GM18868 (cell line): Measurements from ENCODE around the gene ZNF521.

Experiments used
- ATAC-seq: cut with Tn5 transposase; IDR thresholded peaks from one replicate; pipeline ENCODE4 v1.9.1; 2021; ENCODE audit warnings: mild to moderate bottlenecking, moderate library complexity; ENCODE audit not compliant: unreplicated experiment

Gene ZNF521

DNA sequence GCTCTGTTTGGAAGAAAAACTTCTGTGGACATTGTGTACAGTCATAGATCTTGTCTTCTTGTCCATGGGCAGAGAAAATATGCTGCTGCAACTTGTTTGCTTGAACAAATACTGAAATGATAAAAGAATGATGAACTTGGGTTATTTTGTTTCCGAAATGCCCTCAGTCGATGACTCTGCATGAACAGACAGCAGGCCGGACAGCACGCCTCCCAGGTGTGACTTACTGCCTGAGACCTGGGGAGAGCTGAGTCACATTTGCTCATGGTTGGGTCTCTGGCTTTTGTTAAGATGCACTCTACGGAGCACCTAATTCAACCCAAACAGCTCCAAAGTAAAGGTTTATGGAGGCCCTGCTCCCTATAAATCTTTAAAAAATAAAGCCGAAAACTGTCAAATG lies 262.5 kb downstream of the ZNF521 start:
- ATAC-seq = no peak

DNA sequence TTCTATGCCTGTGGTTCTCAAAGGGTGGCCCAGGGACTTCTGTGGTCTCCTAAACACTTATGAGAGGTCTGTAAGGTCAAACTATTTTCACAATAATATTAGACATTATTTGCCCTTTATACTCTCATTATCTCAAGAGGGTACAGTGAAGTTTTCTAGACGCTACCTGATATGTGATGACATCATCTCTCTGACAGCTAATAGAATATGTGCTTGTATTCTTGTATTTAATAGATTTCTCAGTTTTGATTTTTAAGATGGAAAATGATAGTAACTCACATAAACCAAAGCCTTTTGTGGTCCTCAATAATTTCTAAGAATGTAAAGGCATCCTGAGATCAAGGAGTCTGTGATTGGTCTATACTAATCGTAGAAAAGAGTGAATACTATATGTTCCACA lies 265.1 kb downstream of the ZNF521 start:
- no peak for ATAC-seq

GRCh38 chr18:25081001-25081400 lies 271.0 kb downstream of the ZNF521 start:
- no peak for ATAC-seq

DNA sequence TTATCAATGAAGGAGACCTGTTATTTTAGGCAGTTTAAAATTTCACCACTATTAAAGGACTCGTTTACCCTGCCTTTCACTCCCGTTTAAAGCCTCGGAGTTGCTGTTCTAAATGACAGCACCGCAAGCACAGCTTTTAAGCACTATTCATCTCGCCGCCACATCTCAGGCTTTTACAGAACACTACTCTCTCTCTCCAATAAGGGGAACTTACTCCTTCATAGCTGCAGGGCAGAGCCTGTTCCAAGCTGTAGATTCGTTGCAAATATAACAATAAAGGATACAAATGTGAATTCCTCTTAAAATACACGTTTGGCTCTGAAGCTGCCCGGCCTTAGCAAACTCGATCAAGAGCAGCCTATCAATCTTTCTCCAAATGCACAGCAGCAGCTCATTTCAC lies 271.8 kb downstream of the ZNF521 start:
- no peak for ATAC-seq

GRCh38 chr18:25077944-25078723 lies 273.8 kb downstream of the ZNF521 start:
- ATAC-seq = no peak

DNA sequence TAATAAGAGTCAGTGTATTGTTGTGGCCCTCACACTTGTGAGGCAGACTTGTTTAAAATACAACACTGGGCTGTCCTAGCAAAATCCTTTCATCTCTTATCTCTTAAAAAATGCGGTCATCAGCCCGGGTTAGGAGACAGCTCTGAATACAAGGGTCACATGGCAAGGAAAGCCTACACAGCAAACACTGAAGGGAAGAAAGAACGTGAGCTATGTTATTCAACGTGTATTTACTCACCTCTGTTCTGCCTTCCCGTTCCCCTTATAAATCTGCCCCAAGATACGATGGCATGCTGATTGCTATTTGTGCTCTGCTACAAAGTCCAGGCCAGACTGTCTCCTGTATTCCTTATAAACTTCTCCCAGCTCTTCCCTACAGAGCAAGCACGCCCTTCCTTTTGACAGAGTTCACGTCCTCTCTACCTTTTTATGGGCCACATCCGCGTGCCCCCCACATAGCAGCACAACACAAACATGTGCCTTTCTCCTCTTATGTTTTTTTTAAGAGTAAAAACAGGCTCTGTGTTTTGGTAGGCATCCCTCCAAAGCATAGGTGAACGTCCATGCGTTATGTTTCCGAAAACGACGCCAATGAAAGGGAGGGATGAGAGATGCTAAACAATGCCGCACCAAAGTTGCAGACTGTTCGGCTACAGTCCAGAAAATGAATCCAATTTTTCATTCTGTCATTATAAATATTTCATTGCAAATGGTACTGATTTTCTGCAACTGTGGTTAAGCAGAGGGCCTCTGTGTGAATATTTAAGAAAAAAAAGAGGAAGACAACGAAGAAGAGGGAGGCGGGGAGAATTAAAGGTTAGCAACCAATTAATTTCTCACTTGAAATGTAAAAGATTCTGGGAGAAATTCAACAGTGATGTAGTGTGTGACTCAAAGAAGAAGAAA lies 274.7 kb downstream of the ZNF521 start:
- no peak for ATAC-seq

DNA sequence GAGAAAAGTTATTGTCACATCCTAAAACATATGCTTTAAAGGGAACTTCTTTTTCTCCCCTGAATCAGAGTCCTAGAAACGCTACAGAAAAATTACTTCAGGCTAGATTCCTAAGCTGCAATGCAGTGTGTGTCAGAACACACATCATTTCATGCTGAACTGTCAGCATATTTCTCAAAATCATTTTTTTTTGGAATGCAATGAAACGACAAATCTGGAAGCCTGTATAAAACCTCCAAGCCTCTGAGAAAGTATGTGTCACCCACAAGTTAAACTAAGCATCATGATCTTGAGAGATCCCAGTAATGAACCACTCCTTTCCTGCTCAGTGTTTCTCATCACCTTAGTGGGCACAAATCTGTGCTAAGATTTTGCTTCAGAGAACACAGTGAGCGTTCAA lies 276.2 kb downstream of the ZNF521 start:
- no peak for ATAC-seq

DNA sequence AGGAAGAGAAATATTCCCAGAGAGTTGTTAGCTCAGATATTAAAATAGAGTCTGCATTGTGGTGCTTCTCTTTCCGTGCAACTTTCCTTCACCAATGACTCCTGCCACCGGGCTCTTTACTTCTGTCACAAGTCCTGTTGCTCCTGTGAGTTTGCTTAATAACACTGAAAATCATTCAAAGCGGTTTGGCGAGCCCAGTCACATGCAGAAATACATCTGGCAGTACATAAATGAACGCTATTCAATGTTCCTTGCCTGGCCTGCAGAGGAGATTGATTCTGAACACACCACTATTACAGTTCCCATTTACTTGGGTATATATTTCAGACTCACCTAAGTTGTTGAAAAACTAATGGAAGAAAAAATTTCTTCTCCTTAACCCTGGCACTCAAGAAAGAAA lies 276.6 kb downstream of the ZNF521 start:
- ATAC-seq = no peak

- ATAC-seq = no peak
These were observed 277.0 kb downstream of the ZNF521 start for GRCh38 chr18:25074925-25075324.

GRCh38 chr18:25072205-25072604 lies 279.8 kb downstream of the ZNF521 start:
- no peak for ATAC-seq

DNA sequence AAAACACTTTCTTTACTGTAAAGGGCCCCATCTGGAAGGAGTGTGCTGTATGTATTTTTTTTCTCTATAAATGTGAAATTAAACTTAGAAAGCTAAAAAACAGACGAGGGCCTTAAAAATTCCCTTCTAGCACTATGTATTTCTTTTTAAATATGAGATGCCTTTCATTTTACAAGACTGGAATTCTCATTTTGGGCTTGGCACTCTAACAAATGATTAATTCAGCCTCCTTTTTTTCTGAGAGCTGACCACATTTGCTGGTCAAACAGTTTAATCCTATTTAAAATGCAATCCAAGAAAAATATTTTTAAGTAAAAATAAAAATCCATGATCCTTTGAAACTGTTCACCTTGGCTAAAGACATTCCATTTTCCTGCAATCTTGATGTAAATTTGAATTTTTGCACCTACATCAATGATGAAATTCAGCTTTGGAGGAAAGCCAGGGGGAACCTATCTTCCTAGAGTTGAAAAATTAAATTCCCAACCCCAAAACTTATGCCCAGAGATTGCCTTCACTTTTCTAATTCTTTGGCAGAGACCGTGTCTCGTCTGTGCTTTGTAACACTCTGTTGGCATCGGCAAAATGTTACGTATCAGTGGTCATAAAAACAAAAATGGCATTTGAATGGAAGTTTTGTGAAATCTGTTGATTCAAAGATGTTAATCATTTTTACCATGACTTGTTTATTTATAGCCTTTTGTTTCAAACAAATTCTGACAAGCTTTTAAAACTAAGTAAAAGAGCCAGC lies 284.5 kb downstream of the ZNF521 start:
- ATAC-seq = no peak

DNA sequence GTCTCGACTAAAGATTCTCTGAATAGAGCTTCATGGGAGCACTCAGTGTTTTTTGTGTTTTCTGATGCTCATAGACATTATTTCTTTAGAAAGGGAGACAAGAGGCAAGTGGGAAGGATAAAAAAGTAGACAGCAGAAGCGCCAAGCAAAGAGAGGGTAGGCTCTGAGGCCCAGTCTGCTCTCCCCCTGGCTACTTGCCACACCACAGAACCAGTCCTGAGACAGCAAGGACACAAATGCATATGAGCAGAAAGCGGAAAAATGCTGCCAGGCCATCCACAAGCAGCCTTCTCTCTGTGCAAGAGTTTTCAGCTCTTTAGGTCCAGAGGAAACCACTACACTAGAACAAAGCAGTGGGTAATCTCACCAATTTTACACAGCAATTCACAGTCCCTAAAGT lies 285.4 kb downstream of the ZNF521 start:
- no peak for ATAC-seq

GRCh38 chr18:25062720-25063119 lies 289.2 kb downstream of the ZNF521 start:
- ATAC-seq = no peak

GRCh38 chr18:25061395-25061794 lies 290.6 kb downstream of the ZNF521 start:
- no peak for ATAC-seq

GRCh38 chr18:25058521-25058920 lies 293.4 kb downstream of the ZNF521 start:
- ATAC-seq = no peak

DNA sequence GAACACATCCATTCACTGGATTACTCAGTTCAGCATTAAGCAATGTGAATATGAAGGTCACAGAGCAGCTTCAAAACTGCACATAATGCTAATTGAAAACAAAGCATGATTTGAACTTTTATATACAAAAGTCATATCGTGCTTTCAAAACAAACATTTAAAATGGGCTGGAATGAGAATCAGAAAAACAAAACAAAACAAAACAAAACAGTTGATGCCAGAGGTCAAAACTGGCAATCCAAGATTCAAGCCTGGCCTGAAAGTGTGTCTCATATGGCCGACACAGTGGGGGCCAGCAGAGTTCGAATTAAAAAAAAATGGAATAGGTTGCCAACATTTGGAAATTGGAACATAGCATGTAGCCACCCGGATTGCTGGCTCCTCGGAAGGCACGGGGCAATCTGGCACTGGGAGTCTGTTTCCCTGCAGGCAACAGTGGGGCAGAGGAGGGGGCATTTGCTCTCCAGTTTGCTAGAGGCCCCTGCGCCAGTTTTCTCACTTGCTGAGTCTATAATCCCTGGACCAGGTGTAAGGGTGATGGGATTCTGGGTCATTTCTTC lies 294.4 kb downstream of the ZNF521 start:
- no peak for ATAC-seq

GRCh38 chr18:25056429-25056828 lies 295.5 kb downstream of the ZNF521 start:
- no peak for ATAC-seq

DNA sequence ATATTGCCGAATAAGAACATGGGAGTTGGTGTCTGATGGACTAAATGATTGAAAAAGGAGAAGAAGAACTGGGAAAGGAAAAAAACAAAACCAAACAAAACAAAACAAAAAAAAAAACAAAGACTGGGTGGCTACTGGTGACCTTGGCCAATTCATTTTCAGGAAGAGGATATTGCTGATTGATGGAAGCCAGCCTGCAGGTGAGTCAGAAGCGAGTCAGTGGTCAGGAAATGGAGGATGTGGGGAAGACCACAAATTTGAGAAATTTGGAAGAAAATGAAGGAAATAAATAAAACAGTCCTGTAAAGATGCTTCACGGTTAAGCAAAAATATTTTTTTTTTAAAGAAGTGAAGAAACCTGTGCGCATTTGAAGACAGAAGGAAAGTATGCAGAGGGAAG lies 296.9 kb downstream of the ZNF521 start:
- no peak for ATAC-seq

GRCh38 chr18:25053466-25053865 lies 298.5 kb downstream of the ZNF521 start:
- no peak for ATAC-seq

GRCh38 chr18:25052511-25052921 lies 299.4 kb downstream of the ZNF521 start:
- no peak for ATAC-seq

- ATAC-seq = no peak
These were observed 301.4 kb downstream of the ZNF521 start for GRCh38 chr18:25050605-25051004.
